Trophoblast cell (in vitro differentiated cells and primary cell): ENCODE results near the gene LRMDA.

Experiments used
- DNase-seq, 2 donors: peaks; one replicate each; pipeline ENCODE4 v3.0.0-alpha.2; 2016
- H2AFZ ChIP-seq: 2 replicates; pipeline ENCODE4 v1.6.1; 2013; ENCODE audit warnings: low read length, moderate library complexity, mild to moderate bottlenecking; ENCODE audit not compliant: insufficient read depth, poor library complexity
- H2AK5ac ChIP-seq: 2 replicates; pipeline ENCODE4 v1.6.1; 2013; ENCODE audit warnings: mild to moderate bottlenecking, low read length
- H2BK120ac ChIP-seq: 2 replicates; pipeline ENCODE4 v1.6.1; 2013; ENCODE audit warnings: low read length, mild to moderate bottlenecking, moderate library complexity; ENCODE audit not compliant: insufficient read depth, poor library complexity
- H2BK12ac ChIP-seq: 2 replicates; pipeline ENCODE4 v1.6.1; 2013; ENCODE audit warnings: mild to moderate bottlenecking, low read length, moderate library complexity
- H2BK5ac ChIP-seq: 2 replicates; pipeline ENCODE4 v1.6.1; 2013; ENCODE audit warnings: low read length, low read depth, moderate library complexity, mild to moderate bottlenecking; ENCODE audit not compliant: poor library complexity
- H3K14ac ChIP-seq: 2 replicates; pipeline ENCODE4 v1.6.1; 2013; ENCODE audit warnings: mild to moderate bottlenecking, low read length
- H3K18ac ChIP-seq: 2 replicates; pipeline ENCODE4 v1.6.1; 2013; ENCODE audit warnings: mild to moderate bottlenecking, low read length
- H3K23ac ChIP-seq: 2 replicates; pipeline ENCODE4 v1.6.1; 2013; ENCODE audit warnings: low read length
- H3K27ac ChIP-seq: 2 replicates; pipeline ENCODE4 v1.5.1; 2013; ENCODE audit warnings: low read depth, mild to moderate bottlenecking, inconsistent platforms, low read length, moderate library complexity
- H3K27me3 ChIP-seq: 2 replicates; pipeline ENCODE4 v1.6.1; 2013; ENCODE audit warnings: inconsistent platforms, mild to moderate bottlenecking, low read length, moderate library complexity; ENCODE audit not compliant: insufficient read depth
- H3K36me3 ChIP-seq, 2 experiments: 1 replicate in 1 of 2; 2 replicates in 1 of 2; pipeline ENCODE4 v1.6.1; 2013; ENCODE audit warnings: low read length in 2 of 2, mild to moderate bottlenecking in 2 of 2, moderate library complexity in 1 of 2; ENCODE audit not compliant: insufficient read depth in 2 of 2, control insufficient read depth in 1 of 2
- H3K4ac ChIP-seq: 2 replicates; pipeline ENCODE4 v1.6.1; 2013; ENCODE audit warnings: low read depth, mild to moderate bottlenecking, low read length, moderate library complexity
- H3K4me1 ChIP-seq, 2 experiments: 1 replicate in 1 of 2; 2 replicates in 1 of 2; pipeline ENCODE4 v1.6.1; 2013; ENCODE audit warnings: low read length in 2 of 2, mild to moderate bottlenecking in 2 of 2, moderate library complexity in 1 of 2; ENCODE audit not compliant: insufficient read depth in 2 of 2, control insufficient read depth in 1 of 2
- H3K4me2 ChIP-seq: 2 replicates; pipeline ENCODE4 v1.6.1; 2013; ENCODE audit warnings: inconsistent platforms, mild to moderate bottlenecking, low read length, moderate library complexity
- H3K4me3 ChIP-seq: 2 replicates; pipeline ENCODE4 v1.5.1; 2013; ENCODE audit warnings: mild to moderate bottlenecking, low read depth, low read length, inconsistent platforms
- H3K79me1 ChIP-seq: one replicate; pipeline ENCODE4 v1.6.1; 2013; ENCODE audit warnings: low read length
- H3K79me2 ChIP-seq: 2 replicates; pipeline ENCODE4 v1.6.1; 2013; ENCODE audit warnings: low read length, mild to moderate bottlenecking; ENCODE audit not compliant: control insufficient read depth, insufficient read depth, poor library complexity
- H3K9ac ChIP-seq: 2 replicates; pipeline ENCODE4 v1.6.1; 2013; ENCODE audit warnings: mild to moderate bottlenecking, low read length
- H3K9me3 ChIP-seq: 2 replicates; pipeline ENCODE4 v1.6.1; 2013; ENCODE audit warnings: low read depth, mild to moderate bottlenecking, control low read depth, inconsistent platforms, low read length; ENCODE audit not compliant: insufficient read depth
- H4K12ac ChIP-seq: 2 replicates; pipeline ENCODE4 v1.6.1; 2013; ENCODE audit warnings: low read depth, mild to moderate bottlenecking, low read length, moderate library complexity
- H4K8ac ChIP-seq: 2 replicates; pipeline ENCODE4 v1.6.1; 2013; ENCODE audit warnings: low read depth, mild to moderate bottlenecking, low read length, moderate library complexity
- H4K91ac ChIP-seq: one replicate; pipeline ENCODE4 v1.6.1; 2013; ENCODE audit warnings: low read depth, mild to moderate bottlenecking, low read length, moderate library complexity
- WGBS: extraction: QIAGEN DNeasy Blood & Tissue Kit; methylation state at CpG from one replicate; pipeline ENCODE4 v1.1.7; 2013; ENCODE audit warnings: missing lambda C conversion rate; ENCODE audit not compliant: insufficient read length, insufficient coverage; ENCODE audit errors: extremely low coverage; 5-methylcytosine and 5-hydroxymethylcytosine counted together

LRMDA gene

DNA sequence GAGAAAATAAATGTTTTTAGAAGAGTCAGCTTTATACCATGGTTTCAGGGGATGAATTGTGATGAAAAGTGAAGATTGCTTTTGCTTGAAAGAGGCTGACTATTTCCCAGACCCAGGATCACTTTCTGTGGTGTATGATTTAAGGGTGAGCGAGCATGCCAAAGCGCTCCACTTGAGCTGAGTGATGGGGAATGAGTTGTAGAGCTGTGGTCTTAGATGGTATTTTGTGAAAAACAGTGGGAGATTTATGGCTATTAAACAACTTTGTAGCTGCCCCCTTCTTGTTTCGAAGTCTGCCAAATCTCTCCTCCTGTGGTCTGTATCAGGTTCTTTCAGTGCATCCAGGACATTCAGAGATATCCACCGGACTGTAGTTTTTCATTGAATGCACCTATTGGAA lies 888.2 kb downstream of the LRMDA start:
- H2AFZ ChIP-seq, result no peak overlapping the region
- H4K8ac ChIP-seq, result no peak overlapping the region
- no peak overlapping the region for H3K14ac ChIP-seq
- H3K18ac ChIP-seq, result no peak overlapping the region
- no peak overlapping the region for H3K9ac ChIP-seq
- no peaks in the 10 kb centered on the region for H3K27me3 ChIP-seq
- no peak overlapping the region for H3K27ac ChIP-seq
- H2BK5ac ChIP-seq, result no peak overlapping the region
- peaks cover 4% of the 10 kb centered on the region for H3K9me3 ChIP-seq
- H3K4me2 ChIP-seq, result no peak overlapping the region
- no peak overlapping the region for H2BK12ac ChIP-seq
- no peak overlapping the region for H4K91ac ChIP-seq
- no peak overlapping the region for H3K4ac ChIP-seq
- H3K79me2 ChIP-seq, result peaks cover 2% of the 10 kb centered on the region
- WGBS, result no CpG with 5 or more reads among the region's 4 CpGs
- DNase-seq, result no peak
- H3K4me3 ChIP-seq, result no peak overlapping the region
- H3K36me3 ChIP-seq, result no peaks in the 10 kb centered on the region
- no peak overlapping the region for H2AK5ac ChIP-seq
- H3K4me1 ChIP-seq, result peaks cover 0 to 3% of the 10 kb centered on the region in 2 experiments
- no peak overlapping the region for H3K23ac ChIP-seq
- H4K12ac ChIP-seq, result no peak overlapping the region
- H2BK120ac ChIP-seq, result no peak overlapping the region
- peaks cover 2% of the 10 kb centered on the region for H3K79me1 ChIP-seq

DNA sequence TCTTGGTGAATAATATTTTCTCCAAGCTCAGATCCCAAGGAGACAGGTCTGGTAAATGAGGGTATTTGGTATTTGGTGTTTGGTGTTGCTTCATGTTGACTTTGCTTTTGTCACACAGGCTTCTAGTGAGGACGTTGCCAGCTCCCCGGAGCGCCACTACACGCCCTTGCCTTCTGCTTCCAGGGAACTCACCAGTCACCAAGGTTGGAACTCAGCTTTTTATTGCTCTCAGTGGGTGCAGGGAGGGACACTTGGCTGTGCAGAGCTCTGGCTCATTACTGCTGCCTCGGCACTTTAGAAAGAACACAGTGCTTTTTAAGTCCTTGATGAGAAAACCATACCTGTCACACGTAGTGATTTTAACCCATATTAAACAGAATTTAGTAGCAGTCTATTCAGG lies 892.9 kb downstream of the LRMDA start:
- Histone ChIP-seq H3K36me3 (no peaks in the 10 kb centered on the region), H3K79me2 (peaks cover 2% of the 10 kb centered on the region), H2BK12ac (peak overlapping the region; percentile 96), H3K79me1 (peaks cover 2% of the 10 kb centered on the region), H3K4me2 (no peak overlapping the region), H3K9me3 (no peaks in the 10 kb centered on the region), H3K18ac (no peak overlapping the region), H3K4ac (peak overlapping the region; percentile 61), H2BK5ac (peak overlapping the region; percentile 30), H4K8ac (peak overlapping the region; percentile 76), H3K4me1 (peaks cover 0 to 3% of the 10 kb centered on the region in 2 experiments), H4K12ac (peak overlapping the region; percentile 61), H2AK5ac (peak overlapping the region; percentile 37), H3K27me3 (no peaks in the 10 kb centered on the region), H4K91ac (peak overlapping the region; percentile 36), H3K23ac (no peak overlapping the region), H3K14ac (peak overlapping the region; percentile 79), H3K4me3 (no peak overlapping the region), H3K9ac (no peak overlapping the region), H3K27ac (no peak overlapping the region), H2BK120ac (no peak overlapping the region), H2AFZ (no peak overlapping the region)
- no peak for DNase-seq
- WGBS, result no CpG with 5 or more reads among the region's 6 CpGs

DNA sequence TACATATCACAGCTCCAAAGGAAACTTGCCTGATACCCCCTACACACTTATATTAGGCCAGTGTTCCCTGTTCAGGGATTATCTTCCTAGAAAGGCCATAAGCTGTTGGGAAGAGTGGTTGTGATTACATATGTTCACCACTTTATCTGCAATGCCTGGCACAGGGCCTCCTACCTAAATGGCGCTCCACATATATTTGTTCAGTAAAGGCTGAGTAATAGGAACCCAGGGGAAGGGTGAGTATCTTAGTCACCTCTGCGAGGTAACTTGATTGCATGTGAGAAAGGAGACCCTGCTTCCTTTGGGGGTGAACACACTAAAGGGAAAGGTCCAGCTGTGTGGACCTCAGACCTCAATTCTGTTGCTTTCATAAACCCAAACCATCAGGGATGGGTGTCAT lies 896.0 kb downstream of the LRMDA start:
- Histone ChIP-seq H3K9me3 (no peaks in the 10 kb centered on the region), H2AFZ (no peak overlapping the region), H3K4me1 (peaks cover 7 to 9% of the 10 kb centered on the region in 2 experiments), H4K12ac (no peak overlapping the region), H3K79me1 (peaks cover 4% of the 10 kb centered on the region), H3K4me2 (no peak overlapping the region), H2BK5ac (no peak overlapping the region), H3K18ac (no peak overlapping the region), H2BK12ac (no peak overlapping the region), H3K14ac (no peak overlapping the region), H4K8ac (no peak overlapping the region), H3K27ac (no peak overlapping the region), H2AK5ac (no peak overlapping the region), H2BK120ac (no peak overlapping the region), H3K36me3 (no peaks in the 10 kb centered on the region), H3K23ac (no peak overlapping the region), H3K27me3 (no peaks in the 10 kb centered on the region), H4K91ac (no peak overlapping the region), H3K9ac (no peak overlapping the region), H3K79me2 (peaks cover 2% of the 10 kb centered on the region), H3K4me3 (no peak overlapping the region), H3K4ac (no peak overlapping the region)
- DNase-seq, result no peak
- WGBS, result no CpG with 5 or more reads among the region's 2 CpGs

DNA sequence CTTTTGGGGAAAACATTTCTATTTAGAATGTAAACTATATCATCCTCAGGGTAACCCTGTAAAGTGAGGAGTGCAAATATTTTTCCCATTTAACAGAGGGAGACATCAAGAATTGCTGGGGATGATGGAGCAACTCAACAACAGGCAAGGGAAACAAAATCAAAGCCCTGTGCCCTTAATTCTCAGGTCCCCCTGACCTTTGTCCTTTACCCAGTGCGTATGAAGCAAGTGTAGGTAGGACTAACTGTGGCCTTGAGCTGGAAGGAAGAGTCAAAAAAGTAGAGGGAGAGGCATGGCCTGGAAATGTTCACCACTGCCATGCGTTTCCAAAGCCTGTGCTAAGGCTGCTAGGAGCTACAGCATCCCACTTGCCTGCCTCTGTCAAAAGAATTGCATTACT lies 896.9 kb downstream of the LRMDA start:
- Histone ChIP-seq H4K8ac (no peak overlapping the region), H3K18ac (no peak overlapping the region), H3K27ac (no peak overlapping the region), H2BK12ac (peak overlapping the region; percentile 16), H2BK5ac (no peak overlapping the region), H3K23ac (no peak overlapping the region), H3K14ac (no peak overlapping the region), H3K4me1 (peaks cover 7 to 9% of the 10 kb centered on the region in 2 experiments), H3K4ac (no peak overlapping the region), H3K79me2 (peaks cover 2% of the 10 kb centered on the region), H3K4me3 (no peak overlapping the region), H3K27me3 (no peaks in the 10 kb centered on the region), H2BK120ac (peak overlapping the region; percentile 19), H2AFZ (no peak overlapping the region), H3K36me3 (no peaks in the 10 kb centered on the region), H2AK5ac (no peak overlapping the region), H3K9me3 (no peaks in the 10 kb centered on the region), H4K91ac (peak overlapping the region; percentile 19), H4K12ac (no peak overlapping the region), H3K4me2 (no peak overlapping the region), H3K9ac (no peak overlapping the region), H3K79me1 (peaks cover 4% of the 10 kb centered on the region)
- no peak for DNase-seq
- no CpG with 5 or more reads among the region's 2 CpGs for WGBS
